Activated CD8-positive, alpha-beta memory T cell treated with anti-CD3 and anti-CD28 coated beads, Interleukin-2, amount 50 U/mL, for 24 hours (primary cell): Measurements from ENCODE around the gene PARP4.
"Not testable (repeated sequence)": the region's sequence is repeated elsewhere in the genome, so short reads cannot be mapped to it uniquely, and the experiment has no call there.

Experiments used
- DNase-seq: peaks from one replicate; pipeline ENCODE4 v3.0.0-alpha.2; 2020; ENCODE audit errors: extremely low read depth

The PARP4 gene

DNA sequence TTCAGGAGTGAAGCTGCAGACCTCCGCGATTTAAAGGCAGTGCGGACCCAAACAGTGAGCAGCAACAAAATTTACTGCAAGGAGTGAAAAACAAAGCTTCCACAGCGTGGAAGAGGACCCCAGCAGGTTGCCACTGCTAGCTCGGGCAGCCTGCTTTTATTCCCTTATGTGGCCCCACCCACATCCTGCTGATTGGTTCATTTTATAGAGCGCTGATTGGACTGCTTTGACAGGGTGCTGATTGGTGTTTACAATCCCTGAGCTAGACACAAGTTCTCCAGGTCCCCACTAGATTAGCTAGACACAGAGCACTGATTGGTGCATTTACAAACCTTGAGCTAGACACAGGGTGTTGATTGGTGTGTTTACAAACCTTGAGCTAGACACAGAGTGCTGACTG is 6.3 kb downstream of the PARP4 start:
- DNase-seq = not testable (repeated sequence)

DNA sequence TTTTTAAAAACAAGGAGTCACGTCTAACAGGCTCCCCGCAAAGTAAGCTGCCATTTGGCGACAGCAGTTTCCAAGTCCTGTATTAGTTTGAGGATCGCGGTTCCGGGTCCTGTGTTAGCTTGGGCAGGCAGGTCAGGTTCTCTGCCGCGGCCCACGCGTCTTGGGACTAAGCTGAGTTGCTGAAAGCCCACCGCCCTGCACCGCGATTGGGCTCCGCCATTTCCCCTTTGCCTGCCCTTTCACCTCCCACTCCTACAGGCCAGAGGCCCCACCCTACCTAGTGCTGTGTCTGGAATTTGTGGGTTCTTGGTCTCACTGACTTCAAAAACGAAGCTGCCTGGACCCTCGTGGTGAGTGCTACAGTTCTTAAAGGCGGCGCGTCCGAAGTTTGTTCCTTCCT is 6.8 kb downstream of the PARP4 start:
- DNase-seq = no peak

DNA sequence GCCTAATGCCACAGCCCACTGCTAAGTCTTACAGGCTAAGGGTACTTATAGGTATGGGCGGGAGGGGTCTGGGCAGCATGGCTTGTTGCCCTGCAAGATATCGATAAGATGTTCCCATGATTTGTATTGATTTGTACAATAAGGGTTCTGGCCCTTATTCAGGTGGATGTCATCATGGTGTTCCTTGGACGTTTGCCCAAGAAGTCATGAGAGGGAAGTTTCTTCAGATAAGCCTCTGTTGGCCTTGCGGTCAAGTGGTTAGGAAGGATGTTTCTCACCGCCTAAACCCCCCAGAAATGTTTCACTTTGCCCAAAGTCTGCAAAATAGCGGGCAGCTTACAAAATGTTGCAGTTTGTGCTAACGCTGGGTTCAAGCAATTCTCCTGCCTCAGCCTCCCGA is 7.3 kb downstream of the PARP4 start:
- no peak for DNase-seq

DNA sequence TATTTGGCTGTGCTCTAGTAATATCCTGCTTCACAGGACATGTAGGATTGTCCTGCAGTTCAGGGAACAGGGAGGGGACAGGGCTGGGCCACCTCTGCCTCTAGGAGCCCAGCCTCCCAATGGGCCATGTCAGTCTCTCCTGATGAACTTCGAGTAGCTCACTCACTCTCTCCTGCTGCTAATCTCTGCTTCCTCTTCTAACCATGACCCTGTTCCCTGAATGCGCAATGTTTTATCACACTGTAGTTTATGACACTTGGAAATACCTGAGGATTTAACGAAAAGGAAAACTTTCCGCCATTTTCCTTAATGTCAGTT is 9.2 kb downstream of the PARP4 start:
- no peak for DNase-seq

DNA sequence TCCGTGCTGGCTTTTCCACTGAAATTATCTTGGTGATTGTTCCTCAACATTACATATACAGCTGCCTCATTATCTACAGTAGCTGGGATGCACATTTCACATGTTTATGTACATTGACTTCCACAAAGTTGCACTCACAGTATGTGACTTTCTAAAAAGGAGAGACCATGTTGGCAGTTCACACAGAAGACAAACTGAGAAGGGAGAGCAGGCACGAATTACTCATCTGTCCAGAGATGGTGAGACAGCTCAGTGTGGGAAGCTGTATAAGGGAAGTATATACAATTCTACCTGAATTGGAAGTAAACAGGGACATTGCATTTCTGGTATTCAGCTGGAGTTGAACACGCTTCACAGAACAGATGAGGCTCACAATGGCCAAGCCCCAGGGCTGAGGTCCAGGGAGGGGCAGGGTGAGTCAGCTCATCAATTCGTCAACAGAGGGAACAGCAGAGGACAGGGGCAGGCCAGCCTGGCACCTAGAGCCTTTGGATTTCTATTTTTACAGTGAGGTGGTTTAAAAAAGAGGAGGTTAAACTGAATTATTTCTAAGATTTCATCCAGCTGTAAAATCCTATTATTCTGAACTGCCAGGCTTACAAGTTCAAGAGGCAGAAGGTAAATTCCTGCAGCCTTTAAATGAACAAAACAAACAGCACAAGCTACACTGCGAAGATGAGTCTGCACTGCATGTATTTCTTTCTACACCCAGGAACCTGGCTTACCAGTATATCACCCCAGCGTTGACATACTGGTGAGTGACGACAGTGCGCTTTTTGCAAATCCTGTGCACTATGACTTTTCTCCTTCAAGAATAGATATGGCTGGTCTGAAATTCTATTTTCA is 9.8 kb downstream of the PARP4 start:
- no peak for DNase-seq

DNA sequence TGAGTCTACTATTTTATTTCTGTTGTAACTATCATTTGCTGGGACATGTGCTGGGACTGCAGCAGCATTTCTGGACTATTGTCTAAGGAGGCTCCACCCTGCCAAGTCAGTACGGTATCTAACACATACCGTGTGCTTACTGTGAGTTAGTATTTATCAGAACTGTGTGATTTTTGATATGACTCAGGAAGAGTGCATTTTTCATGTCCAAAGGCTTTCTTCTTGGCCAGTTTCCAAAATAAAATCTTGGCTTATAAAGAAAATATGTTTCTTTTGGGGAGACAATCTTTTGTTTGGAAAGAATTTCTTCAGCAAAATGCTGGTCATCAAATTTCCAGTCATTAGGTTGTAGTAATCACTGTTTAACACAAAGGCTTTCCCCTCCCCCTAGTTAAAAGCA is 11.6 kb downstream of the PARP4 start:
- no peak for DNase-seq

DNA sequence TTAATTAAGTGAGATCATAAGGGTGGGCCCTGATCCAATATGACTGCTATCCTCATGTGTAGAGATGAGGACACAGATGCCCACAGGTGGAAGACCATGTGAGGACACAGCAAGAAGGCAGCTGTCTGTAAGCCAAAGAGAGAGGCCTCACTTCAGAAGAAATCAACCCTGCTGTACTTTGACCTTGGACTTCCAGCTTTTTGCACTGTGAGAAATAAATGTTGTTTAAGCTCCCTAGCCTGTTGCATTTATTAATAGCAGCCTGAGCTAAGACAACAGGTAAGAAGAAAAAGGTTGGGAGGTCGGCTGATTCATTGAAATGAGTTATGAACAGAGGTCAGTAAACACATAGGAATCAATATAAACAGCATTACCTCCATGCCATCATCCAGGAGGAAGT is 14.8 kb downstream of the PARP4 start:
- DNase-seq = no peak

DNA sequence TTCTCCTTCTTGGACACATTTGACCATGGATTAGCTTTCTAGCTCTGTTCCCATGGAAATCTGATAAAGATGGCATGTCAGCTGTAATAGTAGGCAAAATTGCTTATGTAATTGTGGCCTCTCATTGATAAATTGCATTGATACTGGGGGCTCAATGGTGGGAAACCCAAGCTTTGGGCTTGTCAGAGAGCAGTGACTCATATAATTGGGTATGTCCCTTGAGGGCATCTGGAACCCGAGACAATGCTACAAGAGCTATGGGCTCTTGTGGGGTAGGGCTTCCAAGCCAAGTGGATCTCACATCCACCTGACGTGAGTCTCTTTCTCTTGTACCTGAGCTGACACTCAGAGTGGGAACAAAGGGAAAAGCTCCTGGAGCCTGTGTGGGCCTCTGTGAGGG is 16.3 kb downstream of the PARP4 start:
- DNase-seq = not testable (repeated sequence)

DNA sequence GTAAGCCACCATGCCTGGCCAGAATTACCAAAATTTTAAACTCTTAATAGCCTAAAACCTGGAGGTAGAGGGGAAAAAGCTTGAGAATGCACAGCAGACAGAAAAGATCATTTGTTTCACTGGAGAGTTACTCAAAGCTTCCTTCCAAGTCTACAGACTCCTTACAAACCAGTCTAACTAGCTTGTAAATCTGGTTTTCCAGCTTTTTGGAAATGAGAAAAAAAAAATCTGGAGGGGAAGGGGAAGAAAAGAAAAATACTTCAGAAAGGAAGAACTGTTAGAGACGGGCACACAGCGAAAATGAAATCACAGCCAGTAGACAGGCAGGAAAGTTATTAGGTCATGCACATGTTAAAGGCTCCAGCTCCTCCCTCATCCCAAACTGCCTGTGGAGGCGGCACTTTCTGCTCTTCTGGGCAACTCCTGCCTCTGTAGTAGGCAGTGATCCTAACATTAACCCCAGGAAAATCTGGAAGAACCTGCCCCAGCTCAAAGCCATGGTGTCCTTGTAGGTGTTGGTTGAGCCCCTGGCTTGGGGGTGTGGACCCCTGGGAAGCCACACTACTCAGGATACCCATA is 17.3 kb downstream of the PARP4 start:
- DNase-seq = no peak

DNA sequence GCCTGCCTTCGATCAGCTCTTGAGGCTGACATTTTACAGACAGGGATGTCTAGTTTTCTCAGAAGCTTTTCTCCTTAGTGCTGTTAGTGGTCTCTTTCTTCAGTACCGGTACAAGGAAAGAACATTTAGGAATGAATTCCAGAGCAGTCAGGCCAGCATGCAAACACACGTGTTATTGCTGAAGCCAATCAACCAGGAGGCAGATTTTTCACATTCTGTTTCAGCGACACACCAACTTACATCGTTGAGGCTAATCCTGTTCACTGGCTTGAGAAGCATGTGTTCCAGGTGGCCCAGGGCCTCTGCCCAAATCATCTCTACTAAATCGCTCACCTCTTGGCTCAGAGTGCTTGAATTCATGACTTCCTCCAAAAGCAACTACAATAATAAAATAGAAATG is 19.2 kb downstream of the PARP4 start:
- DNase-seq = no peak

DNA sequence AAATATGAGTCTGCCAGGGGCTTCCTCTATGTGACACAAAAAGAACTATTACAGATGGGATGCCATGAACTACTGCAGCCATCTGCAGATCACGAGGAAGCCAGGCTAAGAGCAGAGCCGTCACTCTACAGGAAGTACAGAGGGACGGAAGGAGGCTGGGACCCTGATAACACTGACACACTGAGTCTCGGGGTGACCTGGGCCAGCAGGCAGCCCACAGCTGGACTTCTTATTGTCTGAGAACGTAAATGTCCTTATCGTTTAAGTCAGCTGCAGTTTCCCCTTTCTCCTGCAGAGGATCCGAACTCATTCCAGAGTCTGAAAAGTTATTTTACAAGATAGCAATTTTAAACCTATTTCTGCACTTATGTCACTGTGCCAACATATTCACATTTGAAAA is 20.7 kb downstream of the PARP4 start:
- DNase-seq = no peak

DNA sequence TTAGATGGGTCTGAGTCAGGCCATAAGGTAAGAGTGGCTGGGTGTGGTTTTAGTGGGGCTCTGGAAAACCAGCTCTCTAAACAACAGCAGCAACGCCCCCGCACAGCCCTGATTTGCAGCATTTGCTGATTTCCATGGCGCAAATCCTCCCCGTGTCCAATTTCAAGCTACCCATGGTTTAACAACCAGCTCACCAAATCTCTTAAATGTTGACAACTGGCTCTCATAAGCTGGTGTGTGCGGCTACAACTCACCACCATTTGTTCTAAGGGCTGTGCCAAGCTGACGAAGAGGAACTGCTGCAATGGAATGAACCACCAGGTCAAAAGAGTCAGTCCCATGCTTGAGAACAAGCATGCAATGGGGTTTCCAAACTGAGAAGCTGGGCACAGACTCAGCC is 22.9 kb downstream of the PARP4 start:
- DNase-seq = no peak

DNA sequence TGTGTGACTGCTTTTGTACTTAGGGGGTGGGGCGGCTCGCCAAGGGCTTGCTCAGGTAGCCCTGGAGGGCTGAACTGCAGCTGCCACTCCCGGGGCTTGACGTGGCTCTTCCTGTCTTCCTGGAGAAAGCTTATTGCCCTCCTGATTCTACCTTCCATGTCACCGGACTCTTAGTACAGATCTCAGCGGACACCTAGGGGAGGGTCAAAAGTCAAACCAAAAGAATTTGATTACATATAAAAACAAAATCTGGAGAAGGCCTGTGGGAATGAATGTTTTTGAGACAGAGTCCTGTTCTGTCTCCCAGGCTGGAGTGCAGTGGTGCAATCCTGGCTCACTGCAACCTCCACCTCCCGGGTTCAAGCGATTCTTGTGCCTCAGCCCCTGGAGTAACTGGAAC is 24.5 kb downstream of the PARP4 start:
- DNase-seq = not testable (repeated sequence)

DNA sequence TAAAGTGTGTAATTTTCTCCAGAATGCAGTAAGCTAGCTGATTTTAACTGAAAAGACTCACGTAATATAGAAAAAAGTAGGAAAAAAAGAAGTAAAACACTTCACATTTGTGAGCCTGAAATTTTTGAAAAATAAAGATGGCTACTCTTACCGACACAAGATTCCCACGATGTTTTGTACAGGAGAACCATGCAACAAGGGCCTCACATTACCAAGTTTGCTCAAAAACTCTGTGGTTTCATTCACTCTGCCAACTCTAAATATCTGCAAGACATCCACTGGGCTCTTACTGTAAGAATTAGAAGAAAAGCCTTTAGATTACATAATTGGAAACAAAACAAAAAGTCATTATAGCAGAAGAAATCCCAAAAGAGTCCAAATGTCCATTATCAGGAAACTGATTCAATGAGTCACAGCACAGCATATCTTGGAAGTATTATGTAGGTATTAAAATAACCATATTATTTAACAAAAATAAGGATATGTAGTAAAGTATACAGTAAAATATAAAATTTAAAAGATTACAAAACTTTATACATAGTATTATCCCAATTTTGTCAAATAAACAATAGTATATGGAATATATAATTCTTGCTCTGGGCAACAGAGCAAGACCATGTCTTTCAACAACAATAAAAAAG is 26.4 kb downstream of the PARP4 start:
- DNase-seq = not testable (repeated sequence)

DNA sequence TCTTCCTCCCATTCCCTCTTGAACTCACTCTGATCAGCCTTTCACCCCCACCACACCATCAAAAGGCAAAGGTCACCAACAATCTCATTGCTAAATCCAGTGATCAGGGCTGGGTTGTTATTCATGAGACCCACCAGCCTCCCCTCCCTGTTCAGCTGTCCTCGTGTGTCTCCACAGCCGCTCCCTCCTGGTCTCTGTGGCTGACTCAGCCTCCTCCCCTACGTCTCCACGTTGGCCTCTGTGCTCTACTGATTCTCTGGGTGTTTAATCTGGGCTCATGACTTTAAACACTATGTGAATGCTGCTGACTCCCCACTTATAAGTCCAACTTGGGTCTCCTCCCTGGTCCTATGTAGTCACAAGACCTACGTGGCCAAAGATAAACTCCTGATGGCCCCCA is 38.9 kb downstream of the PARP4 start:
- DNase-seq = no peak

DNA sequence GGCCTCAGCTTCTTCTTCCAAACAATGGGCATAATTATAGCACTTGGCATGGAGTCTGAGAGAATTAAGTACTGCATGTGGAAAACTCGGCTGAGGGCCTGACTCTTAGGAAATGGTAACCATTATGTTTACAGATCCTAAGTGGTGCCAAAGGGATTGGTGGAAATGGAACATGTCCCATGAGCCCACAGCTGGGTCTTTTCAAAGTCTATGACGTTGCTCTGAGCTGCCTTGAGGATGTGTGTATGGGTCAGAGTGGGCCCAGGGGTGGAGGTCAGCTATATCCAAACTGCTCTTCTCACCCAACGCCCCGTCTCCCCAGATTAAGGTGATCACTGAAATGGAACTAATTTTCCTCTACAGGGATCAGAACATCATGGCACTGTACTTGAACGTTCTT is 40.4 kb downstream of the PARP4 start:
- not testable (repeated sequence) for DNase-seq

DNA sequence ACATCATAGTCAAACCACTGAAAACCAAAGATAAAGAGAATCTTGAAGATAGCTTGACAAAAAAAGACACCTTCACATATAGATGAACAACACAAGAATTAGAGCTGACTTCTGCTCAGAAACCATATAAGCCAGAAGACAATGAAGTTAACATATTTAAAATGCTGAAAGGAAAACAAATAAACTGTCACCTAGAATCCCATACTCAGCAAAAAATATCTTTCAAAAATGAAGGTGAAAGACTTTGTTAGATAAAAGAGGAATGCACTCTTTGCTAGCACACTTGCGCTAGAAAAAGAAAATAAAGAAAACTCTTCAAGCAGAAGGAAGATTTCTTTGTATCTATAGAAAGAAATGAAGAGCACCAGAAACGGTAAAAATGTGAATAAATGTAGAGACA is 49.5 kb downstream of the PARP4 start:
- no peak for DNase-seq

DNA sequence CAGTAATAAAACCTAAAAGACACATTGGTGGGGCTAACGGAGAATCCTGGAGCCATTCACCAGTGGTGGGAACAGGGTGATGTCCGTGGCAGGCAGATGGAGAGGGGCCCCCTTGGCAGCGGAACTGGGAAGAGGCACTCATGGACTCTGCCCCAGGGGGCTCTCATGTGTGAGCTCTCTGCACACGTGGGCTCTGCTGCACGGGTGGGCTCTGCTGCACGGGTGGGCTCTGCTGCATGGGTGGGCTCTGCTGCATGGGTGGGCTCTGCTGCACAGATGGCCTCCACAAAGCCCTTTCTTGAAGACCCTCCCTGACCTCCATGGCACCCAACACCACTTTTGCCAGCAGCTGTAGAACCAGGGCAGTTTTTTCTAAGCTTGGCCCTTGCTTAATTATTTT is 52.3 kb downstream of the PARP4 start:
- DNase-seq = no peak

DNA sequence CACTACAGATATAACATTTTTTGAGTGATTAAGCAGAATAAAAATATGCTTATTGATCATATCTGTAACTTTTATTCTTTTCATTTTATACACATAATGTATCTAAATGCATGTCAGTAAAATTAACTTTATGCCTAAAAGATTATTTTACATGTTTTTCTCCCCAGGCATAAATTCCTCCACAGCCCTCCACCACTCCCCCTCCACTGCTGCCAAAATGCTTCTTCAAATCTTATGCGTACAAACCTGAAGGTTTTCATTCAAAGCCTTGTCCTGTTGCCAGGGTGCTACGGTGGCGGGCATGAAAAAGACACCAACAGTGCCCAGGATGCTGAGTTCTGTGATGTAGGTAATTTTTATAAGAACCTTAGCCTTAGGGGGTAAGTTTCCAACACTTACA is 52.9 kb downstream of the PARP4 start:
- no peak for DNase-seq

DNA sequence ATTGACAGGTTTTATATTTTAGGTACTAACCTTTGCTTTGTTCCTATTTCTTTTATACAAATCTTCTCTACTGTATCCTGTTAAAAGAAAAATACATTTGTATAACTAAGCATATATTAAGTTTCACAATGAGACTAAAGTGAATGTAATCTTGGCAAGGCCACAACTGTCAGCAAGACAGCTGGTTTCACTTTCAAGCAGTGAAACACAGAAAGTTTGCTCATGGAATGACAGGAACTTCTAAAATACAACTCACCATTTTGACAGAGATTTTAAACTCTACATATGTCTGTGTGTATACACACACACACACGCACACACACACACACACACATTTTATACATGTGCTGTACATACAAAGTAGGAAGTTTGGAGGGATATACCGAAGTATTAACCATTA is 53.3 kb downstream of the PARP4 start:
- DNase-seq = no peak

DNA sequence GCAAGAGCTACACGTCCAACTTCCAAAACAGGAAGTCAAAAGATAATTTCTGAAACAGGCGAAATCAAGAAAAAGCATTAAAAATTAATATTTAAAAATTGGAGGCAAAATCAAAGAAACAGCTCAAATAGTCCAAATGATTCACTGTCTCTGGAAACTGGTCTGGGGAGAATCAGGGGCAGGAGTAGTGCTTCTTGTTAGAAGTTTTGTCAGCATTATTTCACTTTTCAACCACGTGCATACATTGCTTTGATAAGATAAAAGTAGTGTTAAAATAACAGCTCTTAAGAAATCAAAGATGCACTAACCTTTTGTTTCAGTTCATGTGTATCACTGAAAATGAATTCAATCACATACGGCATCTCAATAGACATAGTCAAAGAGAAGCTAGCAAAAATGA is 53.8 kb downstream of the PARP4 start:
- no peak for DNase-seq

DNA sequence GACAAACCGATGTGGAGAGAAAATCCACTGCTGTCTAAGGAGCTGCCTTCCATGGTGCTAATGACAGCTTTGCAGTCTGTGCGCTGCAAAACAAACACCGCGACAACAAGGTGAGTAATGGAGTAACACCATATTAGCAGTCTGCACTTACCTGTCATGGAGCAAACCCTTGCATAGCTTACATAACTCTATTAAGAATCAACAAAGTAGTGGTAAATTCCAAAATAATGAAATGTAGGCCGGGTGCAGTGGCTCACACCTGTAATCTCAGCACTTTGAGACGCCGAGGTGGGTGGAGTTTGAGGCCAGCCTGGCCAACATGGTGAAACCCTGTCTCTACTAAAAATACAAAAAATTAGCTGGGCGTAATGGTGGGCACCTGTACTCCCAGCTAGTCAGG is 56.2 kb downstream of the PARP4 start:
- DNase-seq = no peak

DNA sequence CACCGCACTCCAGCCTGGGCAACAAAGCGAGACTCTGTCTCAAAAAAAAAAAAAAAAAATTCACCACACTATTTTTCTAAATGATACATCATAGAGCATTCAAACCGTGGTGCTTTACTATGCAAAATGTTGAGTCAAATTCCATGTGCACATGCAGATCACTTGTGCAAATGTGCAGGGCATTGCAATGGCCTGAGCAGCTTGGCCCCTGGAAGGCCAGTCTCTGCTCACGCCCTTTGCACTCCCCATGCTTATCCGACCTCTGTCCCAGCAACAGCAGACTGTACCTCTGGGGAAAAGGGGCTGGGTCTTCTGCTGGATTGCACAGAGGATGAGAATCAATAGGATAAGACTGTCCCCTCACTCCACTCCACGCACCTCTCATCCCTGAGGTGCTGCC is 58.5 kb downstream of the PARP4 start:
- DNase-seq = no peak
